C1 segment of cervical spinal cord (tissue), 14 donors: ENCODE measurements around the gene CTAGE6.
"Not testable (repeated sequence)": the region's sequence is repeated elsewhere in the genome, so short reads cannot be mapped to it uniquely, and the experiment has no call there.

Experiments used
- DNase-seq, 14 donors: peaks; one replicate each; lab custom pipeline; 2025; lab: John Stamatoyannopoulos, UW

CTAGE6 gene, protein sequence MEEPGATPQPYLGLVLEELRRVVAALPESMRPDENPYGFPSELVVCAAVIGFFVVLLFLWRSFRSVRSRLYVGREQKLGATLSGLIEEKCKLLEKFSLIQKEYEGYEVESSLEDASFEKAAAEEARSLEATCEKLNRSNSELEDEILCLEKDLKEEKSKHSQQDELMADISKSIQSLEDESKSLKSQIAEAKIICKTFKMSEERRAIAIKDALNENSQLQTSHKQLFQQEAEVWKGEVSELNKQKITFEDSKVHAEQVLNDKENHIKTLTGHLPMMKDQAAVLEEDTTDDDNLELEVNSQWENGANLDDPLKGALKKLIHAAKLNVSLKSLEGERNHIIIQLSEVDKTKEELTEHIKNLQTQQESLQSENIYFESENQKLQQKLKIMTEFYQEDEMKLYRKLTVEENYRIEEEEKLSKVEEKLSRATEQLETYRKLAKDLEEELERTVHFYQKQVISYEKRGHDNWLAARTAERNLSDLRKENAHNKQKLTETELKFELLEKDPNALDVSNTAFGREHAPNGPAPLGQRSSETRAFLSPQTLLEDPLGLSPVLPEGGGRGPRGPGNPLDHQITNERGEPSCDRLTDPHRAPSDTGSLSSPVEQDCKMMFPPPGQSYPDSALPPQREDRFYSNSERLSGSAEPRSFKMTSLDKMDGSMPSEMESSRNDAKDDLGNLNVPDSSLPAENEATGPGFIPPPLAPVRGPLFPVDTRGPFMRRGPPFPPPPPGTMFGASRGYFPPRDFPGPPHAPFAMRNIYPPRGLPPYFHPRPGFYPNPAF

DNA sequence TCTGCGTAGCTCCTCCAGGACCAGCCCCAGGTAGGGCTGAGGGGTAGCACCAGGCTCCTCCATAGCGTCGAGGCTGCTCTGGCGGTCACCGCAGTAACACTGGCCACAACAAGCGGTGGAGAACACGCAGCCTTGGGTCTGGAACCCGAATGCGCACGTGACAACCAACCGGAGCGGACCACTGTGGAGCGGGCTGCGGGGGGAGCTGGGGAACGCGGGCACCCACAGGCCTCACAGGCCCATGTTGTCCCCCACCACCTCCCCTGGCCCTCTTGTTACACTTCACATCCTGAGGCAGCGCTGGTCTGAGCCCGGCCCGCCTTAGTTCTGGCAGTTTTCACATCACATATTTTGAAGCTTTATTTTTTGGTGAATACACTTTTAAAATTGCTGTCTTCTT, at the start of gene CTAGE6:
Gene CTAGE6 (minus strand): TSS at position 101 of the 400 bp plus-strand sequence. CDS start 38 bp downstream, at position 63.
- not testable (repeated sequence) for DNase-seq

DNA sequence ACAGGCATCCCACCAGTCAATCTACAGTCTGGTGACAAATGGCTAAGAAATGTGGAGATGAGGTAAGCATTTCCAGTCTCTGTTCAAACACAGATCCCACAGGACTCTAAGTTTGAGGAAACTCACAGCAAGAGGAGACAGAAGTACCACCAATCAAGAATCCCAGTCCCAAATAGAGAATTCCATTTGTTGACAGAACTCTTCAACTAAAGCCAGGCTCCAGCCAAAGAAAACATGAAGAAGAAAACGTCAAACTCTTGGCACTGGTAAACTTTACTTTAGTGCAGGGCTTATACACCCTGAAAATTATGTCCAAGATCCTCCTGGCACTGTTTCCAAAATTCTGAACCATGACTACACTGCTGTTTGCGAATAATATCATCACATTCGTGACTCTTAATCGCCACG, 49.2 kb upstream of the CTAGE6 start:
- DNase-seq, result not testable (repeated sequence)

DNA sequence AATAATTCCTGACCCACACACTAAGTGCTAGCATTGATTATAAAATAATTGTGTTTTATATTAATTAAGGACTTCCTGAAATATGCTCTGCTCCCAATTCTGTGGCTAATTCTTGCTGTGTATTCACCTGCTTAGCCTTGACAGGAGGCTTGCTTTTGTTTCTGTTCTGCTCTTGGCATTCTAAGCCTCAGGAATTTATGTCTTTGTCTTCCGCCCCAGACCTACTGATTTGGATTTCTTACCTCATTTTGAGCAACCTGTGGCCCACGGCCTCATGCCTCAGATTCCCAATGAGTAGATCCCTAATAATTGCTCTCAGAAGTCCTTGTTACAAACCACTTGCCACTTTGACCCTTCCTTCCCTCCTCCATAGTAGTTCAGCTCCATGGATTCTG, 40.4 kb upstream of the CTAGE6 start:
- DNase-seq, result not testable (repeated sequence)

DNA sequence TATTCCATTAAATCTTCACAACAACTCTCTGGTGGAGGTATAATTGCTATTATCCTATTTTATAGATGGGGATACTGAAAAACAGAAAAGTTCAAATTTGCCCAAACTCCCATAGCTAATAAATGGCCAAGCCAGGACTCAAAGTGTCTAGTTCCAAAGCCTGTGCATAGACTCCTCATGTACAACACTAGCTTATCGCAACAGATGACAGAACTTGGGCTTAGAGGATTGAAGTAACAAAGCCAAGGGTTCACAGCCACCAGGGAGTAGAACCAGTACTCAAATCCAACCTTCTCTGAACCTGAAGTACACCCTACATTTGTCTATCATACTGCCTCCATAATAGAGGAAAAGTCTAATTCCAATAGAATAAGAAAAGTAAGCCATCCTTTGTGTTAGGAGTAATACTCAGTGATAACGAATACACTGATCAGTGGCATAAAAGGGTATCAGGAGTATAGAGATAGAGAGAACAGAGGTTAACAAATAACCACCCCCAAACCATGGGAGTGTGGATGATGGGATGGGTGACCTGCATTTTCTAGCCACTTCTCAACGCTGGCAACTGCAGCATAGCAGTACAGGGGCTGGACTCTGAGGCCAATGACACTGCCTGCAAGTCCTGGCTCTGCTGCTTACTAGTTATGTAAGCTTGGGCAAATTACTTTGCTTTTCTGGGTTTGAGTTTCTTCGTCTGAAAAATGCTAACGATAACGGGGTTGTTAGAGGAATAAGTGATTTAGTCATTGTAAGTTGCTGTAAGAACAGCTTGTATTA, 39.8 kb upstream of the CTAGE6 start:
- not testable (repeated sequence) for DNase-seq

DNA sequence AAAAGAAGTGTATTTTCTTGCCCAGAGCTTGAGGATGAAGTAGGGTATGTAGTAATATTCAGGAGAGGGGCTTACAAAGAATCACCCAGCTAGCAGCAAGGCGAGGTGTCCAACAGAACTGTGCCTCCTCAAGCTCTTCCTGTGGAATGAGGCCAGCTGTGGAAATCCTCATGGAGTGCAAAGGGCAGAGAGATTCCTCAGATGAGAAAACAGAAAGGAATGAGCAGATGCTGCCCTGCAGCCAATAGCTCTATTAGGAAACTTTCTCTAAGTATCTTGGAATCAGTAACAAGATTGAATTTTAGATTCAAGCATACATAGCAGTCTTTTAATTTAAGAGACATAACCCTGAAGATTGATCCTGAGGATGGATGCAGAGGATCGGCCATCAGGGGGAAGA, 38.2 kb upstream of the CTAGE6 start:
- DNase-seq, result not testable (repeated sequence)

DNA sequence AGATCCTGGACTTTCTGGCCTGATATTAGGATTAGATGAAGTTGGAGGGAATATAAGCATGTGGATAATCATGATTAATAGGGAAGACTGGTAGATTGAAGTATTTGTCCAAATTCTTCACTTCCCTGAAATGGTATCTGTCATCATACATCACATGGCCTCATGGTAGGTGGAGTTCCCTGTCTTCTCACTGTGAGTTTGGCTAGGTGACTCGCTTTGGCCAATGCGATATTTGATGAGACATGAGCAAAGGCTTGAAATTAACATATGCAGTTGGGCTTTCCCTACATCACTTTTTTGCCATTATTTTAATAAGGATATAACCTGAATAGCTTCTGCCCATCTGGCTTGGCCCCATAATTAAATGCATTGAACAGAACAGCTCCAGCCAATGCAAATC, 35.1 kb upstream of the CTAGE6 start:
- DNase-seq, result not testable (repeated sequence)

DNA sequence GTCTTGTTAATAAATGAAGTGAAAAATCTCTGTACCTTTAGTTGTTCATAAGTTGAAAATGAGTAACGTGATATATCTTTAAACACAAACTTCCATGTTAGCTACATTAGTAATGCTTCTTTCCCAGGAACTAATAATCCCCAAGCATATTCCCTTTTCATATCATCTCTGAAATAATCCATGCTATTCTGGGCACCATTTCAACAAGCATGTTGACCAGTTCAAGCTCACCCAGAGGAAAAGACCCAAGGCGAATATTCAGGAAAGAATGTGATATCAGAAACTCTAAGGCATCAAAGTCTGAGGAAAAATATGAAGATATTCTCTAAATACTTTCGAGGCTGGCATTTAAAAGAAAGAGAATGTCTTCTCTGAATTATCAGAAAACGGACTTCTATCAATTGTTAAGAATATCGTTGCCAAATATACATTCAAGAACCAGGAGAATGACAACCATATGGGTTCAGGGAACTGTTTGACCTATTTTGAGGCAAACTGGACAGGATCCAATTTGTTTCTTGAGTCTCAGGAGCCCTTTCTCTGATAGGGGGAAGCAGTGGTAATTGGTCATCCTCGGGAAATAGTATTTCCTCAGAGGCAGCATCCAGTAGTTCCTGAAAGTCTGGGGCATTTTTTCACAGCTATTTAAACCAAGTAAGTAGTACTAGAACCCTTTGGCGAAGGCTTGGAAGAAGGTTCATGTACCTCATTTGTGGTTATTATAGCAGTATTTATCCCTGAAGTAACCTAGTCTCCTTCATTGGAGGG, 28.1 kb upstream of the CTAGE6 start:
- DNase-seq, result not testable (repeated sequence)

DNA sequence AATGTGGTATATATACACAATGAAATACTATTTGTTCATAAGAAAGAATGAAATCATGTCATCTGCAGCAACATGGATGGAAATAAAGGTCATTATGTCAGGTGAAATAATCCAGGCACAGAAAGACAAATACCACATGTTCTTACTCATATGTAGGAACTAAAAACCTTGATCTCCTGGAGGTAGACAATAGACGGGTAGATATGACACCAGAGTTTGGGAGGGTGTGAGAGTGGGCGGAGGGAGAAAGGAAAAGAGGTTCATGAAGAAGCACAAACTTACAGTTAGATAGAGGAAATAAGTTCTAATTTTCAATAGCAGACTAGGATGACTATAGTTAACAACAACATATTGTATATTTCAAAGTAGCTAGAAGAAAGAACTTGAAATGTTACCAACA, 22.1 kb upstream of the CTAGE6 start:
- DNase-seq, result not testable (repeated sequence)

DNA sequence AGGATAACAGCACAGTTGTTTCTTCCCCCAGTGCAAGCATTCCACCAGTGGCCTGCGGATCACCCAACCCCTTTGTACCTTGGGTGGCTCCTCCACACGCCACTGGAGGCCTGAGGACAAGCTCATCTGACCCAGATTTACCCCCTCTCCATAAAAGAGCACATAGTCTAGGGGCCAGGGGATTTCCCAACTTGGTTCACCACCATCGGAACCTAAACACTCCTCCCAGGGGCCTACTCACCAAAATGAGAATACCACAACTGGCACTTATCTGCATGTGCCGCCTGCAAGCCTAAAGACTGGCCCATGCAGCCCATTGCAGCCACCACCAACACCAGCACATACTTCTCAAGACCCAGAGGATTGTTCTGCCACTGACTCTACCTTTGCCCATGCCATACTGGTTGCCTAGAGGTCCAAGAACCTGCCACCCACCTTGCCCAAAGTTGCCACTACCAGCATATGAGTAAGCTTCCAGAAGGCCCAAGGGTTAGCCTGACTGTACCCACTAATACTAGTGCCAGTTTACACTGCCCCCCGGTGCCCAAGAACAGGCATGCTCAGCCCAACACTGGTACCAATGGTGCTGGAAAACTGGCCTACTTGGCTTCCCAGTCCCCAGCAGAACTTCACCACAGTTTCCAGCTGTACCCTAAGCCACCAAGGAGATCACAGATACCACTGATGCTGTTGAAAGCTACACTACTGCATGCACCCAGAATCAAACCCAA, 15.4 kb upstream of the CTAGE6 start:
- DNase-seq, result not testable (repeated sequence)

DNA sequence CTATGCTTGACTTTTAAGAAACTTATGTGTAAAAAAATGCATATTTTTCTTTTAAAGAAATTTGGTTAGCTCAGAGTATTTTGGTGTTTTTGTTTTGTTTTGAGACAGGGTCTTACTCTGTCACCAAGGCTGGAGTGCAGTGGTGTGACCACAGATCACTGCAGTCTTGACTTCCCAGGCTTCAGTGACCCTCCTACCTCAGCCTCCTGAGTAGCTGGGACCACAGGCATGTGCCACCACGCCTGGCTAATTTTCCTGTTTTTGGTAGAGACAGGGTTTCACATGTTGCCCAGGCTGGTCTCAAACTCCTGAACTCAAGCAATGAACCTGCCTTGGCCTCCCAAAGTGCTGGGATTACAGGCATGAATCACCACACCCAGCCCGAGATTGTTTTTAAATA, 10.0 kb upstream of the CTAGE6 start:
- not testable (repeated sequence) for DNase-seq

DNA sequence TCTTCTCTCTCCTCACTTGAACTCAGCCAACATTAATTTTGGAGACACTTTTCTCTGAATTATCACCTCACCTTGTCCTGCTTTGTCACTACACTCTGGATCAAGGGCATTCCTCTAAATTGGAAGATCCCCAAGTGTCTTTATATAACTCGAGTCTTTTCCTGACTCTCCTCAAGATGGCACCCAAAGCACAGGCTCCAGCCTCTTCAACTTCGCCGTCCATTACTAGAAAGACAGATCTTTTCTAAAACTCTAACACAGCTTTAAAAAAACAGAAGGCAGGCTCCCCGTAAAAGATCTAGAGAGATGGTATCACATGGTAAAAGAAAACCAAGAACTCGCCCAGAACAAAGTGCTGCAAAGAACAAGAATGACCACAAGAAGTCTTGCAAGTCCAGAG, 8.2 kb upstream of the CTAGE6 start:
- DNase-seq, result not testable (repeated sequence)

DNA sequence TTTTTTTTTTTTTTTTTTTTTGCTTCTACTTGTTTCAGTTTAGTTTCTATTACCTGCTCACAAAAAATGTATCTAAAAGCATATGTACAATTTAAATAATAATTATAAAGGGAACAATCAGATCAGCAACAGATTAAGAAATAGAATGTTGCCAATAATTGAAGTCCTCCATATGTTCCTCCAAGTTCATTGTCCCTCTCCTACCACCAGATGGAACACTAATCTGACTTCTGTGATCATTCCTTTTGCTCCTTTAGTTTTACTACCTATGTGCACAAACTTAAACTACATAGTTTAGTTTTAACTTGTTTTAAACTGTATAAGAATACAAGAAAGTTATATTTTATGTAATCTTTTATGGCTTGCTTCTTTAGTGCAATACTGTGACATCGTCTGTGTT, 5.6 kb upstream of the CTAGE6 start:
- not testable (repeated sequence) for DNase-seq

DNA sequence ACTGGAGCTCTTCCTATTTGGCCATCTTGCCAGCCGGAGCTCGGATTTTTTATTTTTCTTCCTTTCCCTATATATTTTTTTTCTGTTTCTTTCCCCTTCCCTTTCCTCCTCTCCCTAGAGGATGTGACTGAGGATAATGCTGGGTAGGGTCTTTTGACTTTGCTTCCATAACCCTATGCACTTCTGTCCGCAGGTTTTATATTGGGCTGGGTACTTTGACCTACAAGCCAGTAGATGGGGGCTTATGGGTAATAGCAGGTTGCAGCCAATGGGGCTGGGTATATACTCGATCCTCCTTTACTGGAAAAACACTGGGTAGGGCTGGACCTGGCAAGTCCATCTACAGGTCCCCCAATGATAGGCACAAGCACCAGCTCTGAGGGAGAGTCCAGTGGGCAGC, 12.2 kb downstream of the CTAGE6 start:
- not testable (repeated sequence) for DNase-seq

DNA sequence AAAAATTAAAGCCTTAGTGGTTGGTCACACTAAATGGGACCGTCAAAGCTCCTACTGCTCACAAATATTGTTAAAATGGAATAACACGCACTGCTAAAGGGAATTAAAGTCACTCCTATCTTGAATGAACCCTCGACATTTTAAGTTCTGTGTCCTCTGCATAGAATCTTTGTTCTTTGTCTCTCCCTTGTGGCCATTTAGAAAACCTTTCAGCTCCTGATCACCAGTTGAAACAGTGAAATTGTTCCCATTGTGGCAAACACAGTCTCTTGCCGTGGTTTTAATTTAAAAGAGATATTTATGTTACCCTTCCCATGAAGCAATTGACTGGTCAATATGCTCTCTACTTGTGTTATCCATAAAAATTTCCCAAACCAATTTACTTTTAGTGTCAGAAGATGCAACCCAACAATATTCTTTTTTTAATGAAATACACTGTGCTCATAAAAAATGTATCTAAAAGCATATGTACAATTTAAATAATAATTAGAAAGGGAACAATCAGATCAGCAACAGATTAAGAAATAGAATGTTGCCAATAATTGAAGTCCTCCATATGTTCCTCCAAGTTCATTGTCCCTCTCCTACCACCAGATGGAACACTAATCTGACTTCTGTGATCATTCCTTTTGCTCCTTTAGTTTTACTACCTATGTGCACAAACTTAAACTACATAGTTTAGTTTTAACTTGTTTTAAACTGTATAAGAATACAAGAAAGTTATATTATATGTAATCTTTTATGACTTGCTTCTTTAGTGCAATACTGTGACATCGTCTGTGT, 20.3 kb downstream of the CTAGE6 start:
- DNase-seq, result not testable (repeated sequence)

DNA sequence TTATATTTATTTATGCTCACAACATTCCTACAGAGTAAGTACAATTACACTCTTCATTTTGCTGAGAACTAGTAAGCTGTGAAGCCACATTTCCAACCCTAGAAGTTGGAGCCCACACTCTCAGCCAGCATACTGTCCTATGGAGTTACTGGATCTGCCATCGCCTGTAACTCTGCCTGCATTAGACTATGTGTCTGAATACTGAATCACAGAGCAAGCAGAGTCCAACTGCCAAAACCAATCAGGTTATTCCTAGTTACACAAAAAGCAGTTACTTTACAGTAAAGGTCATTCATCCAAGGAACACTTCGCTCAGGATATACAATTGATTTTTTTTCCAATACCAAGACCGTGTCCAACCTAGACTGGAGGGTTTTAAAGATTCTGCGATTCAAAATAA, 21.5 kb downstream of the CTAGE6 start:
- DNase-seq, result no peak

DNA sequence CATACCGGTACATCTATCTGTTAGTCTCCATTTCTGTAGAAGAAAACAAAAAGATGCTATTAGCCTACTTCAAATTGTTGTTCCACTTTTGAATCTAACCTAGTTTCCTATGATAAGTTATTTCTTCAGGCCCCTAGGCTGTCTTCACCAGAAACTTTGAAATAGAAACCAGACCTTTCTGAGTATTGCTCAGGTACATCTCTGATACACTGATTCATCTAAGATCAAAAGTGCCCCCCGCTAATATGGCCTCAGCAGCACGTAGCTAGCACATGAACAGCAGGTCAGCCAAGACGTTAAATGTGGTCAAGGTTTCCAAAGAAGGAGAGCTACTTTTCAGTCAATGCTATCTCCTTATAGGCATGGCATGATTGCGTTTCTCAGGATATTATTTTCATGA, 23.6 kb downstream of the CTAGE6 start:
- DNase-seq, result no peak

DNA sequence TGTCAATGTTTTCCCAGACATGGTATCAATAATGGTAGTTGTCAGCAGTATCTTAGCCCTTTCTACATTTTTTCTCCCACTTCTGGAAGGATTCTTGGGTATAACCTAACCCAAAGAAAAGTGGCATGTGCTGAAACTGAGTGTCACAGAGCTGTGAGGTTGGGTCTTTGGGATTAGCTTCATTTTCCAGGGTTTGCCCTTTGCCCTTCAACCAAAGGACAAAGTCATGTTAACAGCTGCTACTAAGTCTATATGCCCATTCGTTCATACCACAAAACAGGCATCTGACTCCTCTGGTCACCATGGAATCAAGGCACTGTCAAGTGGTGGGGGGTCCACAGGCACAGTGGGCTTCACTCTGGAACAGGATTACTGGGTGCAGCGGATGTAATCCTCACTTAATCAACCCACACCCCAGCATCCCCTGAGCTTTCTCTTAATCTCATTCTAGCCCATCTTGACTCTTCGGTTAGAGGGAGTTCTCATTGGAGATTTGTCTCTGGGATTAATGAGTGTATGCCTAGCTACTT, 29.1 kb downstream of the CTAGE6 start:
- no peak for DNase-seq

DNA sequence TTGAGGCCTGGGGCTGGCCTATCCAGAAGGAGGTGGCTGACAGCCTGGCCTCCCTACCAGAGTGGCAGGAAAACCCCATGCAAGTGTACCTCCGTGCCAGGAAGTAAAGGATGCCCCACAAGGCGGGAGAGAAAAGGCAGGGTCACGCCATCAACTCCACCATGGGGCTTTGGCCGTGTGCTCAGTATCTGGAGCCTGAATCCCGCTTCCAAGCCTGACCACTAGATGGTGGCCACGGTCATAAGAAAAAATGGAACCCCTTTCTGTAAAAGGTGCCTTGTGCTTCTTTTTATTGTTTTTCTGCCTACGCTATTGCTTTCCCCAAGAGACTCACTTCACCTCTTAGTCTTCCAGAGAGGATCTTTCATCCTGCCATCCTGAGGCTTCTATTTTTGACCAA, 29.9 kb downstream of the CTAGE6 start:
- DNase-seq, result not testable (repeated sequence)

DNA sequence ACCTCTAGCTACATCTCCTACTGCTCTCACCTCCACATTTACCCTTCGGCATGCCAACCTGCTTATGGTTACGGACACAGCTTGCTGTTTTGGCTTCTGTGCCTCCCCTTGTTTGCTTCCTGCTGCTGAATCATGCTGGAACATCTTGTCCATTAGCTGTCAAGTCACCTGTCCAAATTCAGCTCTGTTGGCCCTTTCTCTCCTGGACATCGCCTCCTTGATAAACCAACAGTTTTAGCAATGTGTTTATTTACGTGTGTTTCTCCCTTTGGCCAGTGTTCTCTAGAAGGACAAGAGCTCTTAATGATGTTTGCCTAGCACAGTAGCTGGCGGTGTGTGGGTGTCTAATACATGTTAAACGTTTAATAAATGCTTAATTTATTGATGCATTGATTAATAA, 31.4 kb downstream of the CTAGE6 start:
- DNase-seq, result not testable (repeated sequence)
